SH-SY5Y (cell line): Measurements from ENCODE around the gene LRRC73.

Experiments
- GATA2 ChIP-seq: IDR thresholded peaks from 2 replicates; pipeline ENCODE4 v1.6.1; 2011; ENCODE audit warnings: mild to moderate bottlenecking, low read depth, low read length
- GATA3 ChIP-seq: IDR thresholded peaks from 2 replicates; pipeline ENCODE4 v1.6.1; 2011; ENCODE audit warnings: low read depth, mild to moderate bottlenecking, low read length, moderate library complexity

The LRRC73 gene

DNA sequence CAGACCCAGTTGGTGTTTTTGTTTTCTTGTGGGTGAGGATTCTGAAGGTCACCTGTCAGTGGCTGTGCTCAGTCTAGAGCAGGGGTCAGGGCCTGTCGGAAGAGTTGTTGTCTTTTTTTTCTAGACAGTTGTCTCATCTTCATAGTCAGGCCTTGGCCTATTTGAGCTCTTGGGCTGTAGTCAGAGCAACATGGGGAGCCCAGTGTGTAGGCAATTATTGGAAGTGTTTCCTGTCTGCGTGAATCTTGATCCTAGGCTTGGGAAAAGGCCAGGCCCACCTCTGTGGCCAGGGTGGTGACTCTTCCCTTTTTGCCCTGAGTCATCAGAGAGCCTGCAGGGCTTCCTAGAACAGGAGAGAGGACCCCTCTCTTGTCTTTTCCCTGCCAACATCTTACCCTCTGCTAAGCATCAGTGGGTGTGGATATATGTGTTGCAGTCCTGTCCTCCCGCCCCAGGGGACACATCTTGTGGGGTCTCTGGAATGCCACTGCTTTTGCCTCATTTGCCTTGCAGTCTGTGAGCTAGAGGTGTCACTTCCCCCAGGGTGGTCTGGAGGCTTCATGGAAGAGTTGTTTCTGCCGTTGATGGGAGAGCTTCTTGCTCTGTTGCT lies 21.4 kb downstream of the LRRC73 start:
- TF ChIP-seq GATA3 (no peak), GATA2 (no peak)

DNA sequence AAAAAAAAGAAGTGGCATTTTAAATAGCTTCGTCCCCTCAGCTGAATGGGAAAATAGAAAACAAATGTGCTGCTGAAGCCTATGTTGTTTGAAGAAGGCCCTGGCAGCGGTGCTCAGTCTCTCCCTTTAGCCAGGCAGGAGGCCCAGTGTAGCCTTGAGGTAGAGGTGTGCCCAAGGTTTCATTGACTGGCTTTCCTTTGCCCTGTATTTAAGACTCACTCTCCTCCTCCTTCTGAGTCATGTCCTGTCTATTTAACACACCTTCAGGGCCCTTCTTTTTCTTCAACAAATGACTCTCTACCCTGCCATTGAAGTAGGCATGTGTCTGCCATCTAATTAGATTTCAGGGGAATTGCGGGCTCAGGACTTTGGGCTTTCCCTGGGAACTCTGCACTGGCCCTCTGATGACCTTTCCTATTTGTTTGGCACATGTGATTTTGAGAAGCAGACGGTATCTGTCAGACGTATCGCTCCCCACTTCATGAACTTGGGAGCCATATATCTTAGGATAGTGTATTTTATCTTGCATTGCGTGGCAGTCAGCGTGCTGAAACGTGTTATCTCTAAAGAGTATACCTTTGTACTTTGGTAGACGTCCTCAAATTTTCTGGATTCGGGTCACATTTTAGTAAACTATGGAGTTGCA lies 28.4 kb downstream of the LRRC73 start:
- TF ChIP-seq GATA2: no peak
- TF ChIP-seq GATA3: no peak

DNA sequence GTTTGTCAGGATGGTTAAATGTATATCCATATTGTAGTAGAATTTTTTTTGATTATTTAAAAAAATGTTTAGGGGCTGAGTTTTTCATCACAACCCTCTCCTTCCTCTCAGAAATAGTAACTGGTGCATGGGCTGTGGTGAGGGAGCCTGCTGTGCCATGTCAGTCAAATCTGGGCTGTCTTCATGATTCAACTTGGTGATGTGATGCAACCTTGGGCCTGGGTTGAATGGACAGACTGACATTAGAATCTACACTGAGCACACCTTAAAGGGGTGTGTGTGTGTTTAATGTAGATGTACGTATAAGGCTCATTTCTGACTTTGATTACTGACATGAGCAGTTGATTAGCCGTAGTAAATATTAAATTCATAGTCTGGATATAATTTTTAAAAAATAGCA lies 29.1 kb downstream of the LRRC73 start:
- TF ChIP-seq GATA2 (no peak), GATA3 (no peak)

DNA sequence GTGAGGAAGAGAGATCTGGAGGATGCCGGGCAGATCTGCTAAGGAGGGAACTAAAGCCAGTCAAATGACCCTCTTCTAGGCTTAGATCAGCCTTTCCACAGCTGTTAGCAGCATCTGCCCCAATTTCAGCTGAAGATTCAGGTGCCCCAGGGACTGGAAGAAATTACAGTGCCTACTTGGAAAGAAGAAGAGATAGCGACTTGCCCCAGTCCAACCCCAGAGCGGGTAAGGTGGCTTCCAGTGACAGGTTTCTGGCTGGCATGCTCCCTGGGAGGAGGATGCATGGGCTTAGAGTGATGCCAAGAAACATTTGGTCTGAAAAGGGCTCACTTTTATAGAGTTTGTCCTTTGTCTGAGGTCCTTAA lies 32.2 kb downstream of the LRRC73 start:
- TF ChIP-seq GATA3 (no peak), GATA2 (no peak)

DNA sequence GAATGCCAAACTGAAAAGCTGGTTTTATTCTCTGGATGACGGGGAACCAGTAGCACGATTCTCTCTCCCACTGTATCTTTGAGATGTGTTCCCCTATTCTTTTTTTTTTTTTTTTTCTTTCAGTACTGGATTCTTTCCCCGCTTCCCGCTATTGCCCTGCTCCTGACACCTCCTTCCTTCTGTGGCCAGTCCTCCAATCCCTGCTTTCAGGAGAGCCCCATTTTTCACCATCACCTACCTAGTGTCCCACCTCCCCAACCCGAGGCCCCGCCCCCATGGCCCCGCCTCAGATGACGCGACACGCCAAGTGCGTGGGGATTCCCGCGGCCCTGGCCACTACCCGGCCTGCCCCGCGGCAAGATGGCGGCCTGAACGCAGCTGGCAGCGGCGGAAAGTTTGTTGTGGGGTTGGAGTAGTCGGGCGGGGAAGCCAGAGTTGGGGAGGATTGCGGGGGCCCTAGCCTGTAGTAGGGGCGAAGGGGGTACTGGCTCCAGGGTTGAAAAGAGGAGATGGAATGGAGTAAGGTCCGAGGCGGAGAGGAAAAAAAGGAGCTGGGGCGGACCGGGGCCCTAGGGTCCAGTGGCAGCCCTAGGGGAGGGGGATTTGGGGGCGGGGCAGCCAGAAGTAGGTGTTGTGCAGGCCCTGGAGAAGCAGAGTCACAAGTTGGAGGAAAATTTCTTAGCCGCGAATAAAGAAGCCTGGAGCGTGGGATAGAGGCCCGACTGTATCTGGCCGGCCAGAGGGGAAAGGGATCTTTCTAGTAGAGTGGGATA lies 32.7 kb downstream of the LRRC73 start, which contains the start of gene TJAP1:
Gene TJAP1, plus strand, starts transcription at position 336 of the 773 bp plus-strand sequence. CDS start 21,432 bp downstream, outside the sequence.
- no peak for TF ChIP-seq GATA3
- no peak for TF ChIP-seq GATA2

DNA sequence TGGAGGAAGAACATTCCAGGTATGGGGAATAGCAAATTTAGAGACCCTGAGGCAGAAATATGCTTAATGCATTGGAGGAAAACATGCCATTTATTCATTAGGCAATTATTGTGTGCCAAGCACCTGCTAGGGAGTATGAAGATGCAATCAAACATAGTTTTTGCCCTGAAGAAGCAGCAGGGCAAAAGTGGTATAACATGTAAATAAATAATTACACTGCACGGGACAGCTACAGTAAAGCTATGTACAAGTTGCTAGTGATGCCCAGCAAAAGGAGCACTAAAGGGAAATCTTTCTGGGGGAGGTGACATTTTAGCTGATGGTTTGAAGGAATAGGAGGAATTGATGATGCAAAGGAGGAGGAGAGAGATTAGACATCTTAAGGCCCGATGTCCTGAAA lies 33.4 kb downstream of the LRRC73 start:
- TF ChIP-seq GATA3: no peak
- TF ChIP-seq GATA2: no peak

DNA sequence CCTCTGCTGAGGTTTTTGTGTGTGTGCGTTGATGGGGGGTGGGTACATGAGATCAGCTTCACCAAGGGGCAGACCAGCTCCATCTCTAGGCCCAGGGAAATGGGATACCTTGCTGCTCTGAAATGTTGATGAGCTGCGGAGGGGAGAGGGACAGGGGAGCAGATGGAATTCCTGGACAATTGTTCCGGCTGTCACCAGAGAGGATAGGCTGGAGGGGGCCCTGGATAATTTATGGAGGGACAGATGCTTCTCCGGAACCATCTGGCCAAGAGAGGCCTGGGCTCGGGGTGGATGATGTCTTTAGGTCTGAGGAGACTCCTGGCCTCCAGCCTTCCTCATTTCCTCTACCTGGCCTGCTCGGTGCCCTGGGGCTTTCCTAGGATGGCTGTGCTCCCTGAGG lies 34.6 kb downstream of the LRRC73 start:
- TF ChIP-seq GATA3: no peak

DNA sequence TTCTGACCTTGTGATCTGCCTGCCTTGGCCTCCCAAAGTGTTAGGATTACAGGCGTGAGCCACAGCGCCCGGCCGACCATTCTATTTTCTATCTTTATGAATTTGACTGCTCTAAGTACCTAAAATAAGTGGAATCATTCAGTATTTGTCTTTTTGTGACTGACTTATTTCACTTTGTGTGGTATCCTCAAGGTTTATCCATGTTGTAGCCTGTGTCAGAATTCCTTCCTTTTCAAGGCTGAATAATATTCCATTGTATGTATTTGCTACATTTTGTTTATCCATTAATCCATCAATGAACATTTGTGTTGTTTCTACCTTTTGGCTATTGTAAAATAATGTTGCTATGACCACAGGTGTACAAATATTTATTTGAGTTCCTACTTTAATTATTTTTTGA lies 37.6 kb downstream of the LRRC73 start:
- TF ChIP-seq GATA3 (no peak), GATA2 (no peak)

DNA sequence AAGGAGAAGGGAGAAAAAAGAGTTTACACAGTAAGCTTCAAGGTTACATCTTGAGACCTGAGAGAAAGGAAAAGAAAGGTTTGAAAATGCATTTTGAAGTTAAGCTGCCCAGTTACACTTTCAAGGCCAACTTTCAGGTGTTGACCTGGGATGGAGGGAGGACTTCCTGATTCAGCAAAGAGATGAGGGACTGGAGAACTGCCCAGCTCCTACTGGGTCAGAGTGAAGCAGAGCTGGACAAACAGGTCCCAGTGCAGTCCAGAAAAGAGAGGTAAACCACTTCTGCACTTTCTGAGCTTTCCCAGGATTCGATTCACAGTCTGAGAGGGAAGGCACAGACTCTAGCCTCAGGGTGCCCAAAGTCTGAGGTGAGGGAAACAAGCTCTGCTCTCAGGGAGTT lies 38.7 kb downstream of the LRRC73 start:
- TF ChIP-seq GATA3 (no peak), GATA2 (no peak)

DNA sequence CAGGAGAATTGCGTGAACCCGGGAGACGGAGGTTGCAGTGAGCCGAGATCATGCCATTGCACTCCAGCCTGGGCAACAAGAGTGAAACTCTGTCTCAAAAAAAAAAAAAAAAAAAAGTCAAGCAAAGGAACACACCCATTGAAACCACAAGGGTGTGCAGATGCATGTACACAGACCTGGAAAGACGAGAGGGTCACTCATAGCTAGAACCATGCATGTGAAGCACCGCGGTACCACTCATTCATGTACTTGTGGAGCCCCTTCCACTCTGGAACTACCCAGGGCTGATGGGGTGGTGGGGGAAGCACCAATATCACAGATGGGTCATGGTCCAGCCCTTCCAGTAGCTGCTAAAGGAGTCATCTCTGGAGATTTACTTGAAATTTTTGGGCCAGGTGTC lies 40.2 kb downstream of the LRRC73 start:
- no peak for TF ChIP-seq GATA3
- TF ChIP-seq GATA2: no peak

DNA sequence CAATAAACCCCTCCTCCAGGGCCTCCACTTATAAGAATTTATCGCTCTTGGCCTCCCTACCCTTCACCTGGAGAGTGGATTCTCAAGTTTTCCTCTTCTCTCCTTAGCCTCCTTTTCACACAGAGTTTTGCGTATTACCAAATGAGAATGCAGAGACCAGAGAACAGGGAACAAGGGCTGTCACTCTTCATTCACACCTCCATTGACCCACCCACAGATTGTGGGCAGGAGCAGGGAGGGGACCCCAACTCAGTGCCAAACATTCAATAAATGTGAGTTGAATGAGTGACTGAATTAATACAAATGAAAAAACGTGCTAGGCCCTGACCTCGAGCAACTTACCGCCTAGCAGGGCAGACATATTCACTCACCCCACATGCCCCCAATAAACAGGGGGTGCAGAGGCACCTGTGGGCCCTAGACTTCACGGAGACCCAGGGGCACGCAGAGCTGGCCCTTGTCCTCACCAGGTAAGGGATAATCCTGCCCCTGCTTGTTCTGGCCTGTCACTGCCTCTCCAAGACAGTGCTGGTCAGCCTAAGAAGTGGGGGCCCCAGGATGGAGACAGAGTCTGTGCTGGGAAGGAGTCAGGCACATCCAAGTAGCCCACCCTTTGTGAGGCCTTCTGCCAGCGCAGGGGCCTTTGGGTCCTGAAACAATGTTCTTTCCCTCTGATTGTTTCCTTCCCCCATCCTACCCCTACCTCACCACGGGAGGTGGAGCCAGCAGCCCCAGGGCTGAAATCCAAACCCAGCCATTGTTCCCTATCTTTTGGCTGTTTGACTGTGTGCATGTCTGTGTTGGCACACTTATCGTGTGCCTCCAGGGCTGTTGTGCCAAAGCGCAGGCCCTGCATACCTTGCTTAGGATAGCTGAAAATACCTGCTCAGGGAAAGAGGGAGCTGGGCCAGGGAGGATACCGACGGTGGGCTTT lies 41.1 kb downstream of the LRRC73 start:
- TF ChIP-seq GATA2 (no peak), GATA3 (no peak)

DNA sequence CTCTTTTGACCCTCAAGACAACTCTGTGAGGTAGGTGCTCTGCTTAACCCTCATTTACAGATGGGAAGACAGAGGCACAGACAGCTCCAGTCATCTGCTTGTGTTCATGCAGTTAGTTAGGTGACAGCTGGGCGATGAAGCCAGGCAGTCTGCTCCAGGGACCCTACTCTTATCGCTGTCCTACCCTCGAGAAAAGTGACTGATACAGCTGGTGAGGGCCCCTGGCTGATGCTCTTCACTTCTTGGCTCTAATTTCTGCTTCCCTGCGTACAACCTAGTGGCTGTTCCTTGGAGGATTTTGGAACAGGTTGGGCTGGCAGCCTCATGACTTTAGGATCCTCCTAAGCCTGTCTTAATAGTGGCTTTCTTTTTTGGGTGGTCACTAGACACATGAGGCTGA lies 41.9 kb downstream of the LRRC73 start:
- no peak for TF ChIP-seq GATA3
- TF ChIP-seq GATA2: no peak

DNA sequence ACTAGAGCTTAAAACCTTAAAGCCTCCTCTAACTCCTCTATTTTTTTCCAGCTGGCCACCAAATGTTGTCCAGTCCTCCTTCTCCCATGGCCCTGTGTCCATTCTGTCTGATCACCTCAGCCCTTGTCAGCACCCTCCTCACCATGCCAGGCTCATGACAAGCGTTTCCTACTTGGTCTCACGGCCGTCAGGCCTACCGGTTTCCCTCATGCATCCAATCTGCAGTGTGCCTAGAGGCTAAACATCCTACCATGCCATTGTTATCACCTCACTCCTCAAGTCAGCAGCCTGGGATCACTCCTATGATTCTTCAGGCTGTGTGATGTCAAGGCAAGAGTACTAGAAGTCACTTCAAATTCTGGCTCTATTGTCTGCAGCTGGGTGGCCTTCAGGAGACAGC lies 42.4 kb downstream of the LRRC73 start:
- no peak for TF ChIP-seq GATA2
- TF ChIP-seq GATA3: no peak

DNA sequence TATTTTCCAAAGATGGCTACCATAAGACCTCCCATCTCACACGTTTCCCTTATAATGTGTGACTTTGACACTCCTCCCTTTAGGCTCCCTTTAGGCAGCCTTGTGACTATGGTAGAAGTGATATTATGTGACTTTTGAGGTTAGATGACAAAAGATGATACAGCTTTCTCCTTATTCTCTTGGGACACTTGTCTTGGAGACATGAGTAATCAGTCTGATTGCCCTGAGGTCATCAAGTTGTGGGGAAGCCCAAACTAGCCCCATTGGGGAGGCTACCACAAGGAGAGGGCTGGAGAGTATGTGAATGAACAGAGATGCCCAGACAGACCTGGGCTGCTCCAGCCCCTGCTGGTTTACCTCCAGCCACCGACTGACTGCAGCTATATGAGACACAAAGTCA lies 44.2 kb downstream of the LRRC73 start:
- TF ChIP-seq GATA3 (no peak), GATA2 (no peak)

DNA sequence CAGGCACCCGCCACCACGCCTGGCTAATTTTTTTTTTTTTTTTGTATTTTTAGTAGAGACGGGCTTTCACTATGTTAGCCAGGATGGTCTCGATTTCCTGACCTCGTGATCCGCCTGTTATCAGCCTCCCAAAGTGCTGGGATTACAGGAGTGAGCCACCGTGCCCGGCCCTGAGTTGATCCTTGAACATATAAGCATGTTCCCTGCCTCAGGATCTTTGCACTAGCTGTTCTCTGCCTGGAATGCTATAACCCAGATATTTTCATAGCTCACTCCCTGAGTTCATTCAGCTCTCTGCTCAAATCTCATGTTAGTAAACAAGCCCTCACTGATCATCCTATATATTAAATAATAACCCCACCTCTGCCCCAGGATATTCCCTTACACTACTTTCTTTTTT lies 45.8 kb downstream of the LRRC73 start:
- TF ChIP-seq GATA3: no peak
- no peak for TF ChIP-seq GATA2

DNA sequence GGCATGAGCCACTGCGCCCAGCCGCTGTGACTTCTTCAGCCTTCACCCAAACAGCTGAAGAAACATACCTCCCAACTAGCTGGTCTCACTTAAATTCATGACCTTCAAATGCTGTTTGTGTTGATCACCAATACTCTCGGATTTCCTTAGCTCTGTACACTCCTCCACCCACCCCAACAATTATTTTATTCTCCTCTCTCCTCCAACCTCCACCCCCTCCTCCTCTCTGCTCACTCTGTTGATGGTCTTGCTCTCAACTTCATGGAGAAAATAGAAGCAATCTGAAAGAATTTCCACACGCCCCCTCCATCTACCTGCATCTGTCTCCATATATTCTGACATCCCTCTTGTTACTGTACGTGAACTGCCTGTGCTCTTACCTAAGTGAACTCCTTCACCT lies 48.2 kb downstream of the LRRC73 start:
- no peak for TF ChIP-seq GATA2
- no peak for TF ChIP-seq GATA3
